GM23338 (cell line): ENCODE results near the gene JAKMIP1. TPM values are rescaled to one million over a fixed set of nuclear protein-coding genes. Genes with fewer than 3 reads are reported as not detected.

Experiments
- ATAC-seq: fragments of 200-7000 bp; cut with Tn5 transposase; 3 replicates; pipeline ENCODE4 v1.9.1; 2020
- DNase-seq: peaks from one replicate; pipeline ENCODE4 v3.0.0-alpha.2; 2015; ENCODE audit warnings: low spot score
- H2AFZ ChIP-seq: fragments of 200-600 bp; sonication (generic); 2 replicates; pipeline ENCODE4 v1.8.0; 2016; ENCODE audit warnings: antibody characterized with exemption, mild to moderate bottlenecking, moderate library complexity
- H3F3A ChIP-seq: fragments of 200-600 bp; sonication (generic); replicated peaks from 2 replicates; pipeline ENCODE4 v1.8.0; 2017; ENCODE audit warnings: antibody characterized with exemption, mixed run types, low read depth
- H3K27ac ChIP-seq: fragments of 200-600 bp; sonication (generic); 2 replicates; pipeline ENCODE4 v1.6.1; 2016; ENCODE audit warnings: low read depth
- H3K27me3 ChIP-seq: fragments of 200-600 bp; sonication (generic); 2 replicates; pipeline ENCODE4 v1.8.0; 2016; ENCODE audit warnings: mild to moderate bottlenecking, mixed run types, moderate library complexity; ENCODE audit not compliant: insufficient read depth
- H3K36me3 ChIP-seq: fragments of 200-600 bp; sonication (generic); 2 replicates; pipeline ENCODE4 v1.8.0; 2016; ENCODE audit warnings: mild to moderate bottlenecking; ENCODE audit not compliant: insufficient read depth
- H3K4me1 ChIP-seq: fragments of 200-600 bp; sonication (generic); 2 replicates; pipeline ENCODE4 v1.8.0; 2016; ENCODE audit warnings: mild to moderate bottlenecking, moderate library complexity; ENCODE audit not compliant: insufficient read depth
- H3K4me2 ChIP-seq: fragments of 200-600 bp; sonication (generic); 2 replicates; pipeline ENCODE4 v1.7.1; 2017; ENCODE audit warnings: mixed run types
- H3K4me3 ChIP-seq: fragments of 200-600 bp; sonication (generic); 2 replicates; pipeline ENCODE4 v1.6.1; 2016; ENCODE audit warnings: mixed run types
- H3K79me2 ChIP-seq: fragments of 200-600 bp; sonication (generic); replicated peaks from 2 replicates; pipeline ENCODE4 v1.8.0; 2017; ENCODE audit warnings: mild to moderate bottlenecking; ENCODE audit not compliant: insufficient read depth
- H3K9me2 ChIP-seq: fragments of 200-600 bp; sonication (generic); 2 replicates; pipeline ENCODE4 v1.8.0; 2017; ENCODE audit not compliant: insufficient read depth
- H4K20me1 ChIP-seq: fragments of 200-600 bp; sonication (generic); replicated peaks from 2 replicates; pipeline ENCODE4 v1.8.0; 2017; ENCODE audit warnings: mild to moderate bottlenecking; ENCODE audit not compliant: insufficient read depth
- H3K27ac Mint-ChIP-seq: 2 replicates; pipeline ENCODE4 v1.8.0; 2020; ENCODE audit warnings: inconsistent platforms, mild to moderate bottlenecking, moderate library complexity, mixed read lengths
- H3K27me3 Mint-ChIP-seq: 3 replicates; pipeline ENCODE4 v1.8.0; 2022; ENCODE audit warnings: low read depth, mild to moderate bottlenecking, moderate library complexity, mixed read lengths, inconsistent platforms; ENCODE audit not compliant: insufficient read depth, poor library complexity
- H3K36me3 Mint-ChIP-seq: 3 replicates; pipeline ENCODE4 v1.8.0; 2021; ENCODE audit warnings: low read depth, mild to moderate bottlenecking, inconsistent platforms, moderate library complexity, mixed read lengths
- H3K4me1 Mint-ChIP-seq: 3 replicates; pipeline ENCODE4 v1.8.0; 2020; ENCODE audit warnings: mild to moderate bottlenecking, inconsistent platforms, mixed read lengths
- H3K4me3 Mint-ChIP-seq: 3 replicates; pipeline ENCODE4 v1.8.0; 2021; ENCODE audit warnings: moderate library complexity, mild to moderate bottlenecking, inconsistent platforms, mixed read lengths
- H3K9me3 Mint-ChIP-seq: 3 replicates; pipeline ENCODE4 v1.8.0; 2020; ENCODE audit warnings: moderate library complexity, mild to moderate bottlenecking, inconsistent platforms, mixed read lengths
- CREB1 ChIP-seq: fragments of 250-450 bp; sonication (Bioruptor Pico); IDR thresholded peaks from 2 replicates; pipeline ENCODE4 v1.5.0; 2020; ENCODE audit warnings: low read depth, mild to moderate bottlenecking, moderate library complexity
- EZH2phosphoT487 ChIP-seq: fragments of 200-600 bp; sonication (generic); IDR thresholded peaks from one replicate; pipeline ENCODE4 v1.8.1; 2018; ENCODE audit warnings: antibody characterized with exemption; ENCODE audit not compliant: unreplicated experiment
- JUNB ChIP-seq: IDR thresholded peaks from one replicate; pipeline ENCODE4 v1.6.1; 2016; ENCODE audit warnings: antibody characterized with exemption; ENCODE audit not compliant: unreplicated experiment
- NANOG ChIP-seq: IDR thresholded peaks from 2 replicates; pipeline ENCODE4 v1.6.1; 2016; ENCODE audit warnings: antibody characterized with exemption, borderline replicate concordance
- POLR2AphosphoS5 ChIP-seq: IDR thresholded peaks from 2 replicates; pipeline ENCODE4 v1.6.1; 2016; ENCODE audit warnings: antibody characterized with exemption, low read depth
- STAT1 ChIP-seq: IDR thresholded peaks from one replicate; pipeline ENCODE4 v1.6.1; 2016; ENCODE audit warnings: antibody characterized with exemption; ENCODE audit not compliant: unreplicated experiment
- ZNF114 ChIP-seq: fragments of 250-450 bp; sonication (Bioruptor Pico); IDR thresholded peaks from 2 replicates; pipeline ENCODE4 v1.5.0; 2020; ENCODE audit warnings: mild to moderate bottlenecking, moderate library complexity
- ZNF331 ChIP-seq: fragments of 250-450 bp; sonication (Bioruptor Pico); IDR thresholded peaks from 2 replicates; pipeline ENCODE4 v1.5.0; 2020; ENCODE audit warnings: low read depth, mild to moderate bottlenecking, moderate library complexity
- polyA plus RNA-seq: library from polyadenylated mRNA; unstranded; fragments of >200 nt; fragmentation: Nextera tagmentation; extraction: Ambion mirVana; gene quantifications from 2 replicates; pipeline ENCODE4 v1.2.1, GENCODE V29; 2016
- total RNA-seq: library from RNA; depleted of rRNA; stranded (reverse); fragments of >200 nt; shearing (Covaris generic); gene quantifications from 2 replicates; pipeline ENCODE4 v1.2.3, GENCODE V29; 2014
- TF ChIP-seq, protein P1 (sequence below): fragments of 250-450 bp; sonication (Bioruptor Pico); IDR thresholded peaks from 2 replicates; pipeline ENCODE4 v1.5.0; 2020; ENCODE audit warnings: mild to moderate bottlenecking, moderate library complexity

The JAKMIP1 gene
- total and polyA plus RNA-seq, 2 experiments from 2014 or later = 4.6 to 5.1 TPM

DNA sequence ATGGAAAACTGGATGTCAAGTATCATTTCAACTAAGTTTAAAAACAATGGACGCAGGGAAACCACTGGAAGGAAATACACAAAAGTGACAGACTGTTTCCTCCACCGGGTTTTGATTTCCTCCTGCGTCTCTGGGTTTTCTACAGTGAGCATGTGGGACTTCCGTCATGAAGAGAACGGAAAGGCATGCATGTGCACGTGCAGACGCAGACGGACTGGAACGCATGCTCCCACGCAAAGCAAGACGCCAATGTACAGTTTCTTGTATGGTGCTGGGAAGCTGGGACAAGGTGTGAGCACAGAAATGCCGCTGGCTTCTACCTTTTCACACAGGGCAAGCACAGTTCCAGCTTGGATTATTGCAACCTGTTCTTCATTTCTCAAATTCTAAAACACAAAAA, 151.8 kb downstream of the JAKMIP1 start (continued):
- TF ChIP-seq, protein P1, sequence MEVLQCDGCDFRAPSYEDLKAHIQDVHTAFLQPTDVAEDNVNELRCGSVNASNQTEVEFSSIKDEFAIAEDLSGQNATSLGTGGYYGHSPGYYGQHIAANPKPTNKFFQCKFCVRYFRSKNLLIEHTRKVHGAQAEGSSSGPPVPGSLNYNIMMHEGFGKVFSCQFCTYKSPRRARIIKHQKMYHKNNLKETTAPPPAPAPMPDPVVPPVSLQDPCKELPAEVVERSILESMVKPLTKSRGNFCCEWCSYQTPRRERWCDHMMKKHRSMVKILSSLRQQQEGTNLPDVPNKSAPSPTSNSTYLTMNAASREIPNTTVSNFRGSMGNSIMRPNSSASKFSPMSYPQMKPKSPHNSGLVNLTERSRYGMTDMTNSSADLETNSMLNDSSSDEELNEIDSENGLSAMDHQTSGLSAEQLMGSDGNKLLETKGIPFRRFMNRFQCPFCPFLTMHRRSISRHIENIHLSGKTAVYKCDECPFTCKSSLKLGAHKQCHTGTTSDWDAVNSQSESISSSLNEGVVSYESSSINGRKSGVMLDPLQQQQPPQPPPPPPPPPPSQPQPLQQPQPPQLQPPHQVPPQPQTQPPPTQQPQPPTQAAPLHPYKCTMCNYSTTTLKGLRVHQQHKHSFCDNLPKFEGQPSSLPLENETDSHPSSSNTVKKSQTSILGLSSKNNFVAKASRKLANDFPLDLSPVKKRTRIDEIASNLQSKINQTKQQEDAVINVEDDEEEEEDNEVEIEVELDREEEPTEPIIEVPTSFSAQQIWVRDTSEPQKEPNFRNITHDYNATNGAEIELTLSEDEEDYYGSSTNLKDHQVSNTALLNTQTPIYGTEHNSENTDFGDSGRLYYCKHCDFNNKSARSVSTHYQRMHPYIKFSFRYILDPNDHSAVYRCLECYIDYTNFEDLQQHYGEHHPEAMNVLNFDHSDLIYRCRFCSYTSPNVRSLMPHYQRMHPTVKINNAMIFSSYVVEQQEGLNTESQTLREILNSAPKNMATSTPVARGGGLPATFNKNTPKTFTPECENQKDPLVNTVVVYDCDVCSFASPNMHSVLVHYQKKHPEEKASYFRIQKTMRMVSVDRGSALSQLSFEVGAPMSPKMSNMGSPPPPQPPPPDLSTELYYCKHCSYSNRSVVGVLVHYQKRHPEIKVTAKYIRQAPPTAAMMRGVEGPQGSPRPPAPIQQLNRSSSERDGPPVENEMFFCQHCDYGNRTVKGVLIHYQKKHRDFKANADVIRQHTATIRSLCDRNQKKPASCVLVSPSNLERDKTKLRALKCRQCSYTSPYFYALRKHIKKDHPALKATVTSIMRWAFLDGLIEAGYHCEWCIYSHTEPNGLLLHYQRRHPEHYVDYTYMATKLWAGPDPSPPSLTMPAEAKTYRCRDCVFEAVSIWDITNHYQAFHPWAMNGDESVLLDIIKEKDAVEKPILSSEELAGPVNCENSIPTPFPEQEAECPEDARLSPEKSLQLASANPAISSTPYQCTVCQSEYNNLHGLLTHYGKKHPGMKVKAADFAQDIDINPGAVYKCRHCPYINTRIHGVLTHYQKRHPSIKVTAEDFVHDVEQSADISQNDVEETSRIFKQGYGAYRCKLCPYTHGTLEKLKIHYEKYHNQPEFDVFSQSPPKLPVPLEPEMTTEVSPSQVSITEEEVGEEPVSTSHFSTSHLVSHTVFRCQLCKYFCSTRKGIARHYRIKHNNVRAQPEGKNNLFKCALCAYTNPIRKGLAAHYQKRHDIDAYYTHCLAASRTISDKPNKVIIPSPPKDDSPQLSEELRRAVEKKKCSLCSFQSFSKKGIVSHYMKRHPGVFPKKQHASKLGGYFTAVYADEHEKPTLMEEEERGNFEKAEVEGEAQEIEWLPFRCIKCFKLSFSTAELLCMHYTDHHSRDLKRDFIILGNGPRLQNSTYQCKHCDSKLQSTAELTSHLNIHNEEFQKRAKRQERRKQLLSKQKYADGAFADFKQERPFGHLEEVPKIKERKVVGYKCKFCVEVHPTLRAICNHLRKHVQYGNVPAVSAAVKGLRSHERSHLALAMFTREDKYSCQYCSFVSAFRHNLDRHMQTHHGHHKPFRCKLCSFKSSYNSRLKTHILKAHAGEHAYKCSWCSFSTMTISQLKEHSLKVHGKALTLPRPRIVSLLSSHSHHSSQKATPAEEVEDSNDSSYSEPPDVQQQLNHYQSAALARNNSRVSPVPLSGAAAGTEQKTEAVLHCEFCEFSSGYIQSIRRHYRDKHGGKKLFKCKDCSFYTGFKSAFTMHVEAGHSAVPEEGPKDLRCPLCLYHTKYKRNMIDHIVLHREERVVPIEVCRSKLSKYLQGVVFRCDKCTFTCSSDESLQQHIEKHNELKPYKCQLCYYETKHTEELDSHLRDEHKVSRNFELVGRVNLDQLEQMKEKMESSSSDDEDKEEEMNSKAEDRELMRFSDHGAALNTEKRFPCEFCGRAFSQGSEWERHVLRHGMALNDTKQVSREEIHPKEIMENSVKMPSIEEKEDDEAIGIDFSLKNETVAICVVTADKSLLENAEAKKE (CRISPR knock-in tag) = no peak
- TF ChIP-seq EZH2phosphoT487 = no peak
- TF ChIP-seq JUNB = no peak
- no peak for TF ChIP-seq ZNF331
- no peak for TF ChIP-seq STAT1
- TF ChIP-seq NANOG = no peak
- no peak for TF ChIP-seq CREB1 (CRISPR knock-in tag)

DNA sequence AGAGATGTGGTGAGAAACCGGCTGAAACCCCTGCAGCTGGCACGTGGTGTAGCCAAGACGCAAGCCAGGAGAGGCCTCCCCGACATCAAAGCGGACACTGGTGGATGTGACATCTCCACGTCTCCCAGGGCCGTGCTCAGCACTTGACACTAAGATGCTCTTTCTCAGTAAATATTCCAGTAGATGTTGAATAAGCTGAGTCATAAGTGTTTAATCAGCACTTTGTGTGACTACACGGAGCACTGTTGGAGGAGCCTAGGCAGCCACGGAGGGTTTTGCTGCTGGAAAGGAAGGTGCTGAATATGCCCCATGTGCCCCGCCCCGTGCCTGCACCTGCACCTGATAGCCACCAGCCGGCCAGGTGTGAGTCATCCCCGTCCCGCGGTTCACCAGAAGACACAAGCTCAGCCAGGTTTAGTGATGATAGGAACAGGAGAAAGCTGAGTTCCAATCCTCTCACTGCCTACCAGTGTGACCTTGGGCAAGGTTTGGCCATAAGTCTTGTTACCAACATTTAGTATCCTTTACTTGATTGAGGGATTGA, 153.1 kb downstream of the JAKMIP1 start:
- no peaks in the 10 kb centered on the region for H3K9me2 ChIP-seq
- H3K27ac ChIP-seq = no peak overlapping the region
- Mint-ChIP-seq H3K4me1 (peaks cover 4% of the 10 kb centered on the region; the same call in 1 of the 3 replicates), H3K36me3 (no peaks in the 10 kb centered on the region), H3K4me3 (no peak overlapping the region), H3K27ac (no peak overlapping the region), H3K9me3 (no peaks in the 10 kb centered on the region), H3K27me3 (no peaks in the 10 kb centered on the region)
- H3K4me3 ChIP-seq = no peak overlapping the region
- H4K20me1 ChIP-seq = no peaks in the 10 kb centered on the region
- no peak overlapping the region for H2AFZ ChIP-seq
- H3F3A ChIP-seq = no peaks in the 10 kb centered on the region
- no peaks in the 10 kb centered on the region for H3K27me3 ChIP-seq
- no peaks in the 10 kb centered on the region for H3K4me1 ChIP-seq
- H3K79me2 ChIP-seq = no peaks in the 10 kb centered on the region
- DNase-seq (peak; percentile 43), ATAC-seq (peak; percentile 43)
- H3K36me3 ChIP-seq = no peaks in the 10 kb centered on the region
- no peak overlapping the region for H3K4me2 ChIP-seq
- TF ChIP-seq STAT1 = no peak
- TF ChIP-seq, protein P1 (CRISPR knock-in tag) = no peak
- no peak for TF ChIP-seq CREB1 (CRISPR knock-in tag)
- TF ChIP-seq ZNF331 = no peak
- TF ChIP-seq NANOG = no peak
- no peak for TF ChIP-seq ZNF114 (CRISPR knock-in tag)
- TF ChIP-seq EZH2phosphoT487 = no peak
- no peak for TF ChIP-seq POLR2AphosphoS5
